ENCODE data around the gene FNDC3A. TPM values are rescaled to one million over a fixed set of nuclear protein-coding genes. Genes with fewer than 3 reads are reported as not detected.

Gene FNDC3A
- total RNA-seq, 1 experiment from 2014 or later, result 34.3 TPM

DNA sequence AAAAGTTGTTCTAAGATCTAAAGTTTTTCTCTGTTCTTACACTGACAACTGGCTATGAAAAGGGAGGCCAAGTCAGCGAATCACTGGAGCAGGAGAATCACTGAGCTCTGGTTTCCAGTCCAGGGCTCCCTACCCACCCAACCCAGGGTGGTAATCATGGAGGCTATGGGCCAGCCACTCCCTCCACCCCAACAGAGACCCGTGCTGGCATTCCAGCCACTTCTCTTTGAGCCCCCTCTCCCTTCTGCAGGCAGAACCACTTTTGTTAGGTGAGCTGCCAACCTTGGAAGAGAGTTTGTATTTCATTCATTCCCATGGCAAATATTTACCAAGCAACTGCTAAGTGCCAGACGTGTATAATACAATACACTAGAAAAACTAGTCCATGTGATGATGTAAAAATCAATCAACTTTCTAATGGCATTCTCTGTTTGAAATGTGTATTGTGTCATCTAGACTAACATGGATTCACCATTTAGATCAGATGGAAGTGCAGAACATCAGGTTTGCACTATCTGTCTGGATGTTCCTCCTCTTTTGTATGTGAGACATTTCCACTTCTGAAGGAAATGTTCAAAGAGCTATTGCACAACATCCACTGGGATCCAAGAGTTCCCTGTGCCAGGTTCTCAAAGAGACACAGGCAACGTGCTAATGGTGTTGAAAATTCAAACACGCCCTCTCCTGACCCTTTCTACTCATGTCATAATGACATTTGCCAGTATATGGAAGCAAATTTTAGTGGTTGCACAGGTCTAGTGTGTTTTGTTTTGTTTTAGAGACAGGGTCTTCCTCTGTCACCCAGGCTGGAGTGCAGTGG is 249.7 kb downstream of the FNDC3A start:
- Histone ChIP-seq H2AFZ (no peak overlapping the region), H3K9me3 (ENCODE audit: insufficient read depth, low read depth) (no peaks in the 10 kb centered on the region), H3K36me3 (ENCODE audit: low read depth) (no peaks in the 10 kb centered on the region), H3K27me3 (ENCODE audit: insufficient read depth, low read depth) (peaks cover 41% of the 10 kb centered on the region), H4K20me1 (ENCODE audit: insufficient read depth) (no peaks in the 10 kb centered on the region), H3K4me3 (no peak overlapping the region), H3K4me2 (no peak overlapping the region), H3K27ac (no peak overlapping the region), H3K4me1 (replicated peaks; ENCODE audit: insufficient read depth) (no peaks in the 10 kb centered on the region), H3K79me2 (ENCODE audit: low read depth) (no peaks in the 10 kb centered on the region), H3F3A (ENCODE audit: insufficient read depth, low read depth) (no peaks in the 10 kb centered on the region), H3K9me2 (ENCODE audit: insufficient read depth) (no peaks in the 10 kb centered on the region)
- BruUV-seq (replicated peaks), result no TSS peak
- TF ChIP-seq, protein P1, sequence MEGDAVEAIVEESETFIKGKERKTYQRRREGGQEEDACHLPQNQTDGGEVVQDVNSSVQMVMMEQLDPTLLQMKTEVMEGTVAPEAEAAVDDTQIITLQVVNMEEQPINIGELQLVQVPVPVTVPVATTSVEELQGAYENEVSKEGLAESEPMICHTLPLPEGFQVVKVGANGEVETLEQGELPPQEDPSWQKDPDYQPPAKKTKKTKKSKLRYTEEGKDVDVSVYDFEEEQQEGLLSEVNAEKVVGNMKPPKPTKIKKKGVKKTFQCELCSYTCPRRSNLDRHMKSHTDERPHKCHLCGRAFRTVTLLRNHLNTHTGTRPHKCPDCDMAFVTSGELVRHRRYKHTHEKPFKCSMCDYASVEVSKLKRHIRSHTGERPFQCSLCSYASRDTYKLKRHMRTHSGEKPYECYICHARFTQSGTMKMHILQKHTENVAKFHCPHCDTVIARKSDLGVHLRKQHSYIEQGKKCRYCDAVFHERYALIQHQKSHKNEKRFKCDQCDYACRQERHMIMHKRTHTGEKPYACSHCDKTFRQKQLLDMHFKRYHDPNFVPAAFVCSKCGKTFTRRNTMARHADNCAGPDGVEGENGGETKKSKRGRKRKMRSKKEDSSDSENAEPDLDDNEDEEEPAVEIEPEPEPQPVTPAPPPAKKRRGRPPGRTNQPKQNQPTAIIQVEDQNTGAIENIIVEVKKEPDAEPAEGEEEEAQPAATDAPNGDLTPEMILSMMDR (conservative IDR thresholded peaks at IDR 0.05), result no peak
- no peak for TF ChIP-seq EZH2 (IDR thresholded peaks at IDR 0.05; ENCODE audit: low read depth)
- ChIA-PET POLR2A (ENCODE audit: unreplicated experiment) (no interaction called here), CTCF (no interaction called here)
- no peak for DNase-seq
- intact Hi-C loops (cut with micrococcal nuclease; ENCODE audit: unreplicated experiment), result no loop called here

DNA sequence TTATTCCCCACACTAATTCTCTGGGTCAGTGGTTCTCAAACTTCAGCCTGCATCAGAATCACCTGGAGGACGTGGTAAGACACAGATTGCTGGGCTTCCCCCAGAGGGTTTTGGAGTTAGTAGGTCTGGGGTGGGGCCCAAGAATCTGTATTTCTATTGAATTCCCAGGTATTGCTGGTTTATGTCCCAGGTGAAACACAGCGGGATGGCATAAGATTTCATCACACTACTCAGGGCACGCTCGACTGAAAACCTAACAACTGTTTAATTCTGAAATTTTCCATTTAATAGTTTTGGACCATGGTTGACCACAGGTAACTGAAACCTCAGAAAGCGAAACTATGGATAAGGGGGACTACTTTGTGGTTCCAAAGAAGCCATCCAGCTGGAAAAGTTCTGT is 250.9 kb downstream of the FNDC3A start:
- CTCF ChIA-PET, result no interaction called here
- Histone ChIP-seq H3K27me3 (ENCODE audit: insufficient read depth, low read depth) (peaks cover 39% of the 10 kb centered on the region), H2AFZ (no peak overlapping the region), H3K4me2 (no peak overlapping the region), H3K9me2 (ENCODE audit: insufficient read depth) (no peaks in the 10 kb centered on the region), H3K79me2 (ENCODE audit: low read depth) (no peaks in the 10 kb centered on the region), H3K9me3 (ENCODE audit: insufficient read depth, low read depth) (no peaks in the 10 kb centered on the region), H4K20me1 (ENCODE audit: insufficient read depth) (no peaks in the 10 kb centered on the region), H3F3A (ENCODE audit: insufficient read depth, low read depth) (no peaks in the 10 kb centered on the region), H3K4me1 (replicated peaks; ENCODE audit: insufficient read depth) (no peaks in the 10 kb centered on the region), H3K36me3 (ENCODE audit: low read depth) (no peaks in the 10 kb centered on the region), H3K4me3 (no peak overlapping the region), H3K27ac (no peak overlapping the region)
- intact Hi-C loops (cut with micrococcal nuclease; ENCODE audit: unreplicated experiment), result no loop called here
- TF ChIP-seq, protein P1 (conservative IDR thresholded peaks at IDR 0.05), result no peak
- no peak for TF ChIP-seq EZH2 (IDR thresholded peaks at IDR 0.05; ENCODE audit: low read depth)
- no peak for DNase-seq
- POLR2A ChIA-PET (ENCODE audit: unreplicated experiment), result no interaction called here
- no TSS peak for BruUV-seq (replicated peaks)

DNA sequence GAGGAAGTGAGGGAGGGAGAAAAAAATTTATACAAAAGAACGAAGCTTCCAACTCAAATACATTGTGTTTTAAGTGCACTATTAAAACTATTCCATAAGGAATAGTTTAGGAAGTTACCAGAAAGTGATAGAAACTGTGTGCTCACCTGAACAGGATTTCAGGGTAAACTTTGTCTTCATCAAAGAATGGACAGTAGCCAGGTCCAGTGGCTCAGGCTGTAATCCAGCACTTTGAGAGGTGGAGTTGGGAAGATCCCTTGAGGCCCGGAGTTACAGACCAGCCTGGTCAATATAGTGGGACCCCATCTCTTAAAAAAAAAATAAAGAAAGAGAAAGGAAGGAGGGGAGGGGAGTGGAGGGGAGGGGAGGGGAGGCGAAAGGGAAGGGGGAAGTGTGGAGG is 259.0 kb downstream of the FNDC3A start:
- ChIA-PET CTCF (no interaction called here), POLR2A (ENCODE audit: unreplicated experiment) (no interaction called here)
- peaks cover 33% of the 10 kb centered on the region for H3K27me3 ChIP-seq (ENCODE audit: insufficient read depth, low read depth)
- no peak for DNase-seq
- no peaks in the 10 kb centered on the region for H3K9me3 ChIP-seq (ENCODE audit: insufficient read depth, low read depth)
- no peaks in the 10 kb centered on the region for H3K36me3 ChIP-seq (ENCODE audit: low read depth)
- no TSS peak for BruUV-seq (replicated peaks)
- H3F3A ChIP-seq (ENCODE audit: insufficient read depth, low read depth), result 0 out of 2 replicates have a peak, but pooled peaks cover 11% of the 10 kb centered on the region
- H4K20me1 ChIP-seq (ENCODE audit: insufficient read depth), result no peaks in the 10 kb centered on the region
- H3K9me2 ChIP-seq (ENCODE audit: insufficient read depth), result no peaks in the 10 kb centered on the region
- H3K4me1 ChIP-seq (replicated peaks; ENCODE audit: insufficient read depth), result peaks cover 8% of the 10 kb centered on the region; the same call in 1 of the 2 replicates
- no peak overlapping the region for H2AFZ ChIP-seq
- no peak overlapping the region for H3K4me2 ChIP-seq
- no peak for TF ChIP-seq EZH2 (IDR thresholded peaks at IDR 0.05; ENCODE audit: low read depth)
- TF ChIP-seq, protein P1 (conservative IDR thresholded peaks at IDR 0.05), result no peak
- no peak overlapping the region for H3K27ac ChIP-seq
- intact Hi-C loops (cut with micrococcal nuclease; ENCODE audit: unreplicated experiment), result no loop called here
- H3K4me3 ChIP-seq, result no peak overlapping the region
- H3K79me2 ChIP-seq (ENCODE audit: low read depth), result no peaks in the 10 kb centered on the region

Measured in PC-9 (cell line).